Measurements from ENCODE around the gene SLIT3.

DNA sequence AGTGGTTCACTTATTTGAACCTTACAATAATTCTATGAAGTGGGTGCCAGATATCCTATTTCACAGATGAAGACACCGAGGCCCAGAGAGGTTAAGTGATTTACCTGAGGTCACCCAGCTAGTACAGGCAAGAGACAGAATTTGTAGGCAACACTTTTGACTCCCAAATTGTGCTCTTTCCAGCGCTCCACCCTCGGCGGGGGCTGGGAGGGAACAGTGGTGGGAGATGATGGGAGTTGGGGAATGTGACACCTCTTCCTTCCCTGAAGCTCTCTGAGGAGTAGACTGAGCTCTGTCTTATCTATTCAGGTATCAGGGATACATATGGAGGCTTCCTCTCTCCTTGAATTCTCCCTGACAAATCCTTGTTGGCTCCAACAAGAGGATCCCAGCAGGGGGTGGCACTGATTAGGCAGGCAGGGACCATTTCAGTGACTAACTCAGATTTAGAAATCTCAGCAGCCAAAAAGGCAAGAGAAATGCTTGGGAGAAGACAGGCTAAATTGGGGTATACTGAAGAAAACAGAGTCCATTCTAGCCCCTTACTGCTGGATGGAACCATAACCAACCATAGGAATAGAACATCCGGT is 626.0 kb downstream of the SLIT3 start:
- TF ChIP-seq, protein P1, sequence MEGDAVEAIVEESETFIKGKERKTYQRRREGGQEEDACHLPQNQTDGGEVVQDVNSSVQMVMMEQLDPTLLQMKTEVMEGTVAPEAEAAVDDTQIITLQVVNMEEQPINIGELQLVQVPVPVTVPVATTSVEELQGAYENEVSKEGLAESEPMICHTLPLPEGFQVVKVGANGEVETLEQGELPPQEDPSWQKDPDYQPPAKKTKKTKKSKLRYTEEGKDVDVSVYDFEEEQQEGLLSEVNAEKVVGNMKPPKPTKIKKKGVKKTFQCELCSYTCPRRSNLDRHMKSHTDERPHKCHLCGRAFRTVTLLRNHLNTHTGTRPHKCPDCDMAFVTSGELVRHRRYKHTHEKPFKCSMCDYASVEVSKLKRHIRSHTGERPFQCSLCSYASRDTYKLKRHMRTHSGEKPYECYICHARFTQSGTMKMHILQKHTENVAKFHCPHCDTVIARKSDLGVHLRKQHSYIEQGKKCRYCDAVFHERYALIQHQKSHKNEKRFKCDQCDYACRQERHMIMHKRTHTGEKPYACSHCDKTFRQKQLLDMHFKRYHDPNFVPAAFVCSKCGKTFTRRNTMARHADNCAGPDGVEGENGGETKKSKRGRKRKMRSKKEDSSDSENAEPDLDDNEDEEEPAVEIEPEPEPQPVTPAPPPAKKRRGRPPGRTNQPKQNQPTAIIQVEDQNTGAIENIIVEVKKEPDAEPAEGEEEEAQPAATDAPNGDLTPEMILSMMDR (IDR thresholded peaks at IDR 0.05; ENCODE audit: low read depth, low read length): no peak
- TF ChIP-seq, protein P2, sequence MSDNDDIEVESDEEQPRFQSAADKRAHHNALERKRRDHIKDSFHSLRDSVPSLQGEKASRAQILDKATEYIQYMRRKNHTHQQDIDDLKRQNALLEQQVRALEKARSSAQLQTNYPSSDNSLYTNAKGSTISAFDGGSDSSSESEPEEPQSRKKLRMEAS (IDR thresholded peaks at IDR 0.05; ENCODE audit: low read depth, low read length): no peak

All from NB4 (cell line).